ENCODE results near the gene SCYL2.
"Not testable (repeated sequence)": the region's sequence is repeated elsewhere in the genome, so short reads cannot be mapped to it uniquely, and the experiment has no call there.

SCYL2 gene

DNA sequence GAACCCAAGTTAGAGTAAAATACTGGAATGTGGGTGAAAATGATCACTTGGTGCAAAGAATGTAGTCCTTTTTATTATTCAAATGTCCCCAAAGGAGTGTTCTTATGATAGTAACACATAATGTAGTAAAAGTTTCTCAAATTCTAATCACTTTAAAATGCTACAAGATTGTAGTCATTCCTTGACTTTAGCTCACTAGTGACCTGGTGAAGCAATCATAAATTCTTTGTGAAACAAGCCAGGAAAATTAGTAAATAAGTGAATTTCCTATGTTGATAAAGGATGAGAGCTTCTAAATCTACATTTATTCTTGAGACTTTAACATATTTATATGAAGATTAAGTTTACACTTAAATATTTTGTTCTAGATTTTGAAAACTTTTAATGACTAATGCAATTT lies 59.2 kb downstream of the SCYL2 start:
- no peak for FAIRE-seq

DNA sequence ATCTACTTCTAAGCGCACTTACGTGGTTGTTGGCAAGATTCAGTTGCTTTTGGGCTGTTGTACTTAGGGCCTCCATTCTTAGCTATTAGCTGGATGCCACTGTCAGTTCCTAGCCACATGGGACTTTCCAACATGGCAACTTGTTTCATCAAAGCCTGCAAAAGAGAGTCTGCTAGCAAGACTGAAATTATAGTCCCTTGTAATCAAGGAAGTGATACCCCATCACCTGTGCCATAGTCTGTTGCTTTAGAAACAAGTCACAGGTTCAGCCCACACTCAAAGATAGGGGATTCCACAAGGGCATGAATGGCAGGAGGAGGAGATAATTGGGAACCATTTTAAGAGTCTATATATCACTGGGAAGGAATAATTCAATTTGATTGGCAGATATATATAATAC lies 62.8 kb downstream of the SCYL2 start:
- FAIRE-seq = no peak

DNA sequence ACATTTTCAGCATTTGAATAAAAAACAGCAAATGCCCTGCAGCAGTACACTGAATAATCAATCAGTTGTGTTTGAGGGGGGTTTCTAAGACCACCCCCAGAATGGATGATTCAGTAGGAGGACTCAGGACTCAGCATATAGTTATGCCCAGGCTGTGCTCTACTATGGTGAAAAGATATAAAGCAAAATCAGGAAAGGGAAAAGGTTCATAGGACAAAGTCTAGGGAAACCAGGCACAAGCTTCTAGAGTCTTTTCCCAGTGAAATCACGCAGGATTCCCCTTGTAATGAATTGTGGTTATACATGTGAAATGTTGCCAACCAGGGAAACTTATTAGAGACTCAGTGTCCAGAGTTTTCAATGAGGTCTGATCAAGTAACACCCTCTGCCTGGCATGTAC lies 64.9 kb downstream of the SCYL2 start:
- FAIRE-seq = no peak

DNA sequence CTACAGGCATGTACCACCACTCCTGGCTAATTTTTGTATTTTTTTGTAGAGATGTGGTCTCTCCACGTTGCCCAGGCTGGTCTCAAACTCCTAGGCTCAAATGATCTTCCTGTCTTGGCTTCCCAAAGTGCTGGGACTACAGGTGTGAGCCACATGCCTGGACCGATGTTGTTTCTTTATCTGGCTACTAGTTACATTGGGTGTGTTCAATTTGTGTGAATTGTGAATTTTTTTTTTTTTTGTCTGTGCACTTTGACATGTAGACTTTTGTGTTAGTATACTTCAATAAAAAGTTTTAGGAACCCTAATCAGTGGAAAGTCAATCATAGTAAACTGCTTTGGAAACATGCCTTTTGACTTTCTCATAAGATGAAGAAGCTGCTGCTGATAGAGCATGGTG lies 65.9 kb downstream of the SCYL2 start:
- no peak for FAIRE-seq

DNA sequence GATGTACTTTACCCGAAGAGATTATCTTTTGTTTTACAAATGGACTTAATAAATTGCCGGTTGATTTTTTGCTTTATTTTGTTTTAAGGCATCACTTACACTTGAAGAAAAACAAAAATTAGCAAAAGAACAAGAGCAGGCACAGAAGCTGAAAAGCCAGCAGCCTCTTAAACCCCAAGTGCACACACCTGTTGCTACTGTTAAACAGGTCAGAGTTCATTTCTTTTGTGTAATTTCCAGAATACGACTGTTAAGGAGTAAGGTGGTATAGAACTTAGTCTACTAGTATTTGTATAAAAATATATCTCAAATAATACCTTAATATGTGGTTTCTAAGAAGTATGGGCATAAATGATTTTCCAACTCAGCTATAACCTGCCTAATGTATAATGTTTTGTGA lies 70.3 kb downstream of the SCYL2 start:
- no peak for FAIRE-seq

DNA sequence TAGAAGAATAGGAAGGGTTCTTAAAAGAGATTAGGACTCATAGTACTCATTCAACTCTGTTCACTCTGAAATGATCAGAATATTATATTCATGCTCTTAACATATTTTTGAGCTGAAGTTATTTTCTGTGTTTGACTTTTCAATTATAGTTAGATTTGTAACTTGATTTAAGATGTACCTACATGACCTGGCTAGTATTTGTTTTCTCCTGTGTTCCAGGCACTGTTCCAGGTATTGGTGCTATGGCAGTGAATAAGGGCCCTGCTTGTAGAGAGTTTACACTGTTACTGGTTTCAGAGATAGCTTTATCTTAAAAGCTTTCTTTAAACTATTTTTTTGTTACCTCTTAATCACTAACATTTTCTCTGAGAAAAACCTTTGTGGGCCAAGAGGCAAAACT lies 70.8 kb downstream of the SCYL2 start:
- FAIRE-seq = no peak

DNA sequence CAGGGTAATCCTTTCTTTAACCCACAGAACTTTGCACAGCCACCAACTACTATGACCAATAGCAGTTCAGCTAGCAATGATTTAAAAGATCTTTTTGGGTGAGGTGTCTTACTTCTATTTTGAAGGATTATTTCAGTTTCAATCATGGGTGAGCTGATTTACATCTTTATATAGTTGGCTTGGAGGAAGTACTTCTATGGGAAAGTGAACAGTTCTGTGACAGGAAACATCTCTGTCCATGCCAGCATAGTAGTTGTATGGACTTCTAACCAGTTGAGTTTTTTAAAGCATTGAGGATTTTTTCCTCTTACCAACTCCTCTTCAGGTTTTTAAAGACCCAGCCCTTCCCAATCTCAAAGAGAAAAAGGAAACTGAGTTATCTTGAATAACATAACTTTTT lies 72.1 kb downstream of the SCYL2 start:
- no peak for FAIRE-seq

DNA sequence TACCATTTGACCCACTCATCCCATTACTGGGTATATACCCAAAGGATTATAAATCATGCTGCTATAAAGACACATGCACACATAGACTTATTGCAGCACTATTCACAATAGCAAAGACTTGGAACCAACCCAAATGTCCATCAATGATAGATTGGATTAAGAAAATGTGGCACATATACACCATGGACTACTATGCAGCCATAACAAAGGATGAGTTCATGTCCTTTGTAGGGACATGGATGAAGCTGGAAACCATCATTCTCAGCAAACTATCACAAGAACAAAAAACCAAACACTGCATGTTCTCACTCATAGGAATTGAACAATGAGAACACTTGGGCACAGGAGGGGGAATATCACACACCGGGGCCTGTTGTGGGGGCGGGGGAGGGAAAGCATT lies 75.9 kb downstream of the SCYL2 start:
- not testable (repeated sequence) for FAIRE-seq

DNA sequence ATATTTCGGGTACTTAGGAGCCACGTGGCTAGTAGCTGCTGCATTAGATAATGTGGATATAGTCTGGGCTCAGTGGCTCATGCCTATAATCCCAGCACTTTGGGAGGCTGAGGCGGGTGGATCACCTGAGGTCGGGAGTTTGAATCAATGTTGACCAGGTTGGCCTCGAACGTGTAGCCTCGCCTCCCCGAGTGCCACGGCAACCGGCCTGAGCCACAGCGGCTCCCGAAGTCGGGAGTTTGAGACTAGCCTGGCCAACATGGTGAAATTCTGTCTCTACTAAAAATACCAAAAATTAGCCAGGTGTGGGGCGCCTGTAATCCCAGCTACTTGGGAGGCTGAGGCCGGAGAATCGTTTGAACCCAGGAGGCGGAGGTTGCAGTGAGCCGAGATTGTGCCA lies 77.4 kb downstream of the SCYL2 start:
- FAIRE-seq = not testable (repeated sequence)

DNA sequence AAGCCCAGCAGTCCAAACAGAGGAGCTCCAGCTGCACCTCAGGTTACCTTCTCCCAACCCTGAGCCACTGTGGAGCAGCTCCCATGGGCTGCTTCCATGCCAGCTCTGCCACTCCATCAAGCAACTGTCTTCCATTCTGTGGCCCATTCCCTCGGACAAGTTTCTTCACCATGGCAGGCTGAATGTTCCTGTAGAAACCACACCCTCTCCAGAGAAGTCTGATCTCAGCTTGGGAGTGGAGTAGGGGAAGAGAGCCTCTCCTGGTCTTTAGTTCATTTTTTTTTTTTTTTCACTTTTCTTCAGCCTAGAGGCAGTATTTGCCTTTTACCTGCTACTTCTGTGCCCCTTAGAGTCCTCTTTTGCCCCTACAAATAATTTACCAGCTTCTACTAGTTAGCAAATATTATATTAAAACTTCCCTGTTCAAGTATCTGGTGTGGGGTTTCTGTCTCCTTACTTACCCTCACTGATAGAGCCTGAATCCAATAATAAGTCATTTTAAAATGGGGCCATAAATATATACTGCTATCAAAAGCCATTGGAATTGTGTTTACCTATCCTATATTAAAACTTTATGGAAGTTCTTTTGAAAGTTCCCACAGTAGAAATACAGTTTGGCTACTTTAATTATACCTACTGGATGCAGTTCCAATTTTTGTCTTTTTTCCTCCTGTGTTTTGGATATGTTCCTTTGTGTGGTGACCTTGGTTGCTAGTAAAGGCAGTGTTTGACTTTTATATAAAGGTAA lies 78.2 kb downstream of the SCYL2 start:
- FAIRE-seq = no peak

DNA sequence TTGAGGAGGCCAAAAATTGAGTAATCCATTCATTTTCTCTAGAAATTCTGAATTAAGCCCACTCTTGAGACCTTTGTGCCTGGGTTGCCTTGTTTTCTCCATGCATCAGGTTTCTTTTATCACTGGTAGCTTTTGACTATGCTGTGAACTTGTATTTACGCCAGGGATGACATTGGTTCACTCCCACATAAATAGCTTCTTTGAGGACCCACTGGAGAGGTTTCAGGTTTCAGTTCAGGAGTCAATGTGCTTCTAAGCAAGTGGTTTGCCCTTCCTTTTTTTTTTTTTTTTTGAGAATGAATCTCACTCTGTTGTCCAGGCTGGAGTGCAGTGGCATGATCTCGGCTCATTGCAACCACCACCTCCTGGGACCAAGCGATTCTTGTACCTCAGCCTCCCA lies 79.7 kb downstream of the SCYL2 start:
- no peak for FAIRE-seq

DNA sequence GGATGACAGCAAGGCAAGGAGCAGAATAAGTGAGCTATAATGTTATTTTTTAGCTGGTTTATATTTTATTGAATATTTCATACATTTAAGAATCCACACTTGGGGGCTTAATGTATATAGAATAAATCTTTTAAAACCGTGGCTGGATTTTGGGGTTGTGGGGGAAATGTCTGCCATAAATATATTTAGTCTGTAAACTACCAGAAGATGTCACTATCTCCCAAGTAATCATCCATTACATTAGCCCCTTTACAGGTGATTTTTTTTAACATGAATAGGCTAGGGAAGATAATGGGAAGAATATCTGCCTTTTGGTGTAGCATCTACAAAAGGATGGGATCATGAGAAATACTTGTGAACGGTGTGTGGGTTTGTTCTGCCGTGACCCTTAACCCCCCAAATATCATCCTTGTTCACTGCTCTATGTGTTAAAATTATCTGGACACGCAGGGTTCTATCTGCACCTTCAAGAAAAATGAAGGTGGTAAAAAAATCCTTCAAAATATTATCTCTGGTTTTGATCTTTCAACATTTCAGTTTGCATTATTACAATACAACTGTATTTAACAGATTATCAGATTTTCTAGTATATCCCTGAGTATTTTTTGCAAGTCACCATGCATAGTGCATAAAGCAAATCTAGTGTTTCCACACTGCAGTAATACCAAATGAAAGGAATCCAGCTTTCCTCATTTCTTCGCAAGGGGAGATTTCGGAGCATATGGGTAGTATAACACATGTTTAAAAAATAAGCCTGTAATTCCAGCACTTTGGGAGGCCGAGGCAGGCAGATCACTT lies 81.9 kb downstream of the SCYL2 start:
- FAIRE-seq = peak; percentile 46

DNA sequence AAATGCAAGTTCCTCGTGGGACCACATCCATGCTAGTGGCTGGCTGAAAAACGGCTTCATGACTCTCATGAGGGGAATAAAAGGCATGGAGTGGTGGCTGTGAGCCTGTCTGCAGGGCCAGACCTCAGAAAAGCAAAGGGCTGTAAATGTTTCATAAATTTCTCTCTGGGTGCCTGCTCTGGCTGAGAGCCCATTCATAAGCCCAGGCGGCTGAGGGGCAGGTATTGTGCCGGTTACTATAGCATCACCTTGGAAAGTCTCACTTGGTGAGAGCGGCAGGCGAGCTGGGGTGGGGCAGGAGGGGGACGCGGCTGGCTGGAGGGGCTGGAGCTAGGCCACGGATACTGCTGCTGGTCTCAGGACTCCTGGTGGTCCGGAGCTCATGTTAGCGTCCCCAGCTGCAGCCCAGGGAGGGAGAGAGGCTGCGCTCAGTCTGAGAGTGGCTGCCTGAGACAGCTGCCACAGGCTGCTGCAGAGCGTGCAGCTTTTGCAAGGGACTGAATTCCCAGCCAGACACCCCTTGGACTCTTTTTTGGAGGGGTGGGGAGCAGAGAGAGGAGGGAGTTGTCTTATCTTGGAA lies 89.8 kb downstream of the SCYL2 start, which contains the start of gene SLC17A8:
TSS of gene SLC17A8 (plus strand) at position 431 of the 580 bp plus-strand sequence. CDS start 318 bp downstream, outside the sequence.
- no peak for FAIRE-seq

DNA sequence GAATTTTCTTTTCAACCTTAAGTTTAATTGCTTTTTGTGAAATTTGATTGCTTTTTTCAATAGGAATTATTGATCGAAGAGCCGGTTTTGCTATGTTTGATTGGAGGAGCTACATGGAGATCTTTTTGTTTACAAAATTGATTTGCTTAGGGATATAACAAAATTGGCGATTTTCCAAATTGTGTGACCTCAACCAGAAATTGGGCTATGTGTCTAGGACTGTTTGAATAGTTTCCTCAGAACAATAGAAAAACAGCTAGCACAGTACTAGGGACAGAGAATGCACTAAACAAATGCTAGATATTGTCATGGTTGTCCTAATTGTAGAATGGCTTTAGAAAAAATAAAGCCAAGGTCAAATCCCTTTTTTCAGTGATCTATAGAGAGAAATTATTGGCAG lies 92.3 kb downstream of the SCYL2 start:
- FAIRE-seq = no peak

DNA sequence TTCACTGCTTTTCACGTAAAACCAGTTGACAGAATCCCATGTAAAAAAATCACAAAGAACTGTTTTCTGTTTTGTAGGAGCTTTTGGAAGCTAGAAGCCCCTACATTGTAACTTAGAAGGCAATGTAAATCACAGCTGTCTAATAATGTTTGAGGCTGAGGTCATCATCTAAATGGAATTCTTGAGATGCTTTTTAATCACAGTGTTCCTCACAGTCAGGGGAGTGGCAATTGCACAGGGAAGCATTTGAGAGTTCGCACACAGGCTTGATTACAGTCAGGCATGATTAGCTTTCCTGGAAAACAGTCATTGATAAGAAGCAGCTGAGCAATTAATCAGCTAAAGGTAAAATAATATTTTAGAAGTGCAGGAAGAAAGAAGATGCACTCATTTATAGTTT lies 92.8 kb downstream of the SCYL2 start:
- FAIRE-seq = no peak

DNA sequence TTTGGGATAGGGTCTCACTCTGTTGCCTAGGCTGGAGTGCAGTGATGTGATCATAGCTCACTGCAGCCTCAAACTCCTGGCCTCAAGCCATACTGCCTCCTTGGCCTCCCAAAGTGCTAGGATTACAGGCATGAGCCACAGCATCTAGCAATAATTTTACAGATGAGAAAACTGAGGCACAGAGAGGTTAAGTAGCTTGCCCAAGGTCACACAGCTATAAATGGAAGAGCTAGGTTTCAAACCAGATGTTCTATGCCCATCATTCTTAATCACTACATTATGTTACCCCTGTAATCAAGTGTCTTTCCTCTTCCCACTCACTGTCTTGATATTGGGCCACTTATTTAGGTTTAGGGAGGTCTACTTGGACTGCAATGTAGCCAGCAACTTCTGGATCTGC lies 93.5 kb downstream of the SCYL2 start:
- no peak for FAIRE-seq

DNA sequence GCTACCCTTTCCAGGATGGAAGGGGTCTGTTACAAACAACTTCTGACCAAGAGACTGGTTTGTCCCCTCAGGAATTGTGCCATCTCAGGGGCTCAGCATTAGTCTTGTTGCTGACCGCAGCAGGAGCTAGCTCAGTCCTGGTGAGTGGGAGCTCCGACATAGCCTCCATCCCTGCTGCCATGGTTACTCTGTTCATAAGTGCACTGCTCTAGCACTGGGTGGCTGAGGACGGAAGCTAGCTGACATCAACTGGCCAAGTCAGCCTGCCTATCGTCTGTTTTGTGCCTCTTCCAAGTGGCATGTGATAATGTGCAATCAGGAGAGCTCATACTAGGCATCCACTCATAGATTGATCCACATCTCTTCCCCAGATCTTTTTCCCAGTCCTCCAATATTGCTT lies 97.3 kb downstream of the SCYL2 start:
- no peak for FAIRE-seq

DNA sequence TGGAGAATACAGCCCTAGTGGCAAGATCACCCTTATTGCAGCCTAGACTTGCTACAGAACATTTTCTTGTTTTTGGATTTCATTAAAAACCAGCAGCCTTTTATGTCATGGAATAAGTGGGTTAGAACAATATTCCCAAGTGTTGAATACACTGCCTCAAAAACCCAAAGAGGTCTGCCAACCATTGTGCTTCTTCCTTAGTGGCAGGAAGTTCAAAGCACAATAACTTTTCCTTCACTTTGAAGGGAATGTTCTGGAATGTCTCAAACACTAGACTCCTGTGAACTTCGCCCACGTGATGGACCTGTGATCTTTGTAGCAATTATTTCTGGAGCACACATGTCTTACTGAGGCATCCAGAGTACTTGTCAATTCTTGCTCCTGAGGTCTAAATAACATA lies 98.4 kb downstream of the SCYL2 start:
- no peak for FAIRE-seq

DNA sequence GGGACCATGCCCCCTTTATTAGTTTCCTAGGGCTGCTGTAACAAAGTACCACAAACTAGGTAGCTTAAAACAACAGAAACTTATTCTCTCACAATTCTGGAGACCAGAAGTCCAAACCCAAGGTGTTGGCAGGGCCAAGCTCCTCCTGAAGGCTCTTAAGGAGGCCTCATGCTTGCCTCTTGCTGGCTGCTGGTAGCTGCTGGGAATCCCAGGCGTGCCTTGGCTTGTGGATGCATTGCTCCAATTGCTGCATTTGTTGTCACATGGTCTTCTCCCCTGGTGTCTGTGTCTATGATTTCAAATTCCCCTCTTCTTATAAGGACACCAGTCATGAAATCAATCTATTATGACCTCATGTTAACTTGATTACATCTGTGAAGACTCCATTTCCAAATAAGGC lies 101.1 kb downstream of the SCYL2 start:
- no peak for FAIRE-seq

DNA sequence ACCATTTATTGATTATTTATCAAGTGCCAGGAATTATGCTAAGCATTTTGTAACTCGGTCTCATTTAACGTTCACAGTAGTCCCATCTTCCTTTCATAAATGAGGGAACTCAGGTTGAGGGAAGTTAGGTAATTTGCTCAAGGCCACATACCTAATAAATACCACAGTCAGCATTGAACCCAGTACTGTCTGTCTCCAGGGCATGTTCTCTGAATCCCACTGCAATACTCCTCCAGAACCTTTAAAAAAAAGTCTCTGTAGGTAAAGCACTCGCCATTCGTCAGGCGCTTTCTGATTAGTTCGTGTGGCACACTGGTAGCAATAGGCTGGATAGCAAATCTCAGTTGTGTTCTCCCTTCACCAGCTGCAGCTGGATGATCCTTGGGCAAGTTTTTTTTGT lies 104.2 kb downstream of the SCYL2 start:
- no peak for FAIRE-seq

DNA sequence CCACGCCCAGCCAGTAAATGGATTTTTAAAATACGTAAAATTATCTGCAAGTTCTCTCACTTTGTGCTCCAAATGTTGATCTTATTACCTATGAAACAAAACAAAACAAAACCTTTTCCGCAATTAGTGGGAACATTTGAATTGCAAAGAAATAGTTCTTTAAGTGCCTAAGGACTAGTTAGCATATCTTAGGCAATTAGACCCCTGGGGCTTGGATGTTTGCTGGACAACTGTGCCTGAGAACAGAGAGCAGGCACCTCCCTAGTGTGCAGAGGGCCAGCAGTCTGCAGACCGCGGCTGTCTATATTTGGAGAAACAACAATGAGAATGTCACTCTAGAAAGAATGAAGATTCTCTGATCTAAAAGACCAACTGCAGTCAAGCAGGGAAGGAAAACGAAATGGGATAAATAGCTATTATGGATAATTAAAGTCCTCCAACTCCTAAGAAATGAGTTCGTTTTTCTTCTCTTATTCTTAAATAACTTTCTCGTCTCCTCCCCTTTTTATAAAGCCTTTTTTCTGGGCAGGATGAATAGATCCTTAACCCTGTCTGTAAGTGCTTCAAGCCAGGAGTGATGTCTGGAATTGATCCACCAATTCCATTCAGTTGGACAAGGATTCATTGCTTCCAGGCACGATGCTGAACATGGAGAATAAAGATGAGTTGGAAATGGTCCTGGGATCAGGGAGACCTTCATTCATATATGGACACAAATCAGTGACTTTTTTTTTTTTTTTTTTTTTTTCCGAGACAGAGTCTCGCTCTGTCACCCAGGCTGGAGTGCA lies 106.1 kb downstream of the SCYL2 start:
- no peak for FAIRE-seq

DNA sequence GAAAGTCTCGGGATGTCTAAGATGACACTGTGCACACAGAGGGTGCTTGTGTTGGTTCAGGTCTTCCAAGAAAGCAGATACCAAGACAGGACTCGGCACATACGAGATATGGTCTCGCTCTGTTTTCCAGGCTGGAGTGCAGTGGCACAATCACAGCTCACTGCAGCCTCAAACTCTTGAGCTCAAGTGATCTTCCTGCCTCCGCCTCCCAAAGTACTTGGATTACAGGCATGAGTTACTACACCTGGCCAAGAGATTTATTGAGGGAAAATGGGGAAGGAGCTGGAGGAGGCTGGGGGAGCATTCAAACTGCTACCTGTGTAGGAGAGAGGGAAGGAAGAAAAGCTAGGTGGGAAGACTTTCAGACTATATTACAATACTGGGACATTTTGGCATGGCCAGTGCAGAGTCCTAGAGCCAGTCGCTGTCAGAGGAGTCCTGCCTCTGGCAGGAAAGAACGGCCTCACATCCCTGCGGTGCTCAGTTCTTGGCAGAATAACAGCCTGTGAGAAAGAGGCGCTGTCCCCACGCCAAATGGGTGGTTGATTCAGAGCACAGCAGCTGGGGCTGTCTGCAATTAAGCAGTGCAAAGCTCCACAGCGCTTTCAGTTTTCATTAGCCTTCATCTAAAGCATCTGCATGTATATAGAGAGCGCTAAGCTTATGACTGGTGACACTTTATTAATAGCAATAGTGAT lies 108.2 kb downstream of the SCYL2 start:
- no peak for FAIRE-seq

Data from endometrium (tissue), 2 donors.